HEK293 (cell line): ENCODE measurements around the gene ERBB4.

ENCODE experiments used
- YY1 ChIP-seq: fragments of 450-650 bp; formaldehyde crosslinking; IDR thresholded peaks from 2 replicates; pipeline ENCODE4 v1.5.1; 2018; ENCODE audit warnings: missing biosample characterization, missing genetic modification characterization
- ZBTB1 ChIP-seq: fragments of 450-650 bp; formaldehyde crosslinking; IDR thresholded peaks from 2 replicates; pipeline ENCODE4 v1.5.1; 2016; ENCODE audit warnings: missing biosample characterization, missing genetic modification characterization
- ZFP3 ChIP-seq: fragments of 450-650 bp; formaldehyde crosslinking; IDR thresholded peaks from 2 replicates; pipeline ENCODE4 v1.5.1; 2016; ENCODE audit warnings: low read depth, missing biosample characterization, missing genetic modification characterization
- ZNF292 ChIP-seq: fragments of 450-650 bp; formaldehyde crosslinking; IDR thresholded peaks from 2 replicates; pipeline ENCODE4 v1.5.1; 2016; ENCODE audit warnings: low read depth, missing biosample characterization, missing genetic modification characterization, borderline replicate concordance
- ZNF510 ChIP-seq: fragments of 450-650 bp; formaldehyde crosslinking; IDR thresholded peaks from 2 replicates; pipeline ENCODE4 v1.5.1; 2018; ENCODE audit warnings: mild to moderate bottlenecking, missing genetic modification characterization, missing biosample characterization; ENCODE audit not compliant: insufficient replicate concordance
- ZNF560 ChIP-seq: fragments of 450-650 bp; formaldehyde crosslinking; IDR thresholded peaks from 2 replicates; pipeline ENCODE4 v1.5.1; 2017; ENCODE audit warnings: missing biosample characterization, missing genetic modification characterization, borderline replicate concordance
- ZNF701 ChIP-seq: fragments of 450-650 bp; formaldehyde crosslinking; IDR thresholded peaks from 2 replicates; pipeline ENCODE4 v1.5.1; 2016; ENCODE audit warnings: missing biosample characterization, missing genetic modification characterization
- ZNF792 ChIP-seq: fragments of 450-650 bp; formaldehyde crosslinking; IDR thresholded peaks from 2 replicates; pipeline ENCODE4 v1.5.1; 2016; ENCODE audit warnings: missing biosample characterization, missing genetic modification characterization
- TF ChIP-seq, protein P1 (sequence below): fragments of 450-650 bp; formaldehyde crosslinking; IDR thresholded peaks from 2 replicates; pipeline ENCODE4 v1.5.1; 2016; ENCODE audit warnings: missing biosample characterization, missing genetic modification characterization
- TF ChIP-seq, protein P2 (sequence below): fragments of 450-650 bp; formaldehyde crosslinking; IDR thresholded peaks from 2 replicates; pipeline ENCODE4 v1.5.0; 2017; ENCODE audit warnings: missing biosample characterization, missing genetic modification characterization, borderline replicate concordance
- TF ChIP-seq, protein P3 (sequence below): fragments of 450-650 bp; IDR thresholded peaks from 2 replicates; pipeline ENCODE4 v1.5.1; 2018; ENCODE audit warnings: missing biosample characterization, mild to moderate bottlenecking, missing genetic modification characterization

DNA sequence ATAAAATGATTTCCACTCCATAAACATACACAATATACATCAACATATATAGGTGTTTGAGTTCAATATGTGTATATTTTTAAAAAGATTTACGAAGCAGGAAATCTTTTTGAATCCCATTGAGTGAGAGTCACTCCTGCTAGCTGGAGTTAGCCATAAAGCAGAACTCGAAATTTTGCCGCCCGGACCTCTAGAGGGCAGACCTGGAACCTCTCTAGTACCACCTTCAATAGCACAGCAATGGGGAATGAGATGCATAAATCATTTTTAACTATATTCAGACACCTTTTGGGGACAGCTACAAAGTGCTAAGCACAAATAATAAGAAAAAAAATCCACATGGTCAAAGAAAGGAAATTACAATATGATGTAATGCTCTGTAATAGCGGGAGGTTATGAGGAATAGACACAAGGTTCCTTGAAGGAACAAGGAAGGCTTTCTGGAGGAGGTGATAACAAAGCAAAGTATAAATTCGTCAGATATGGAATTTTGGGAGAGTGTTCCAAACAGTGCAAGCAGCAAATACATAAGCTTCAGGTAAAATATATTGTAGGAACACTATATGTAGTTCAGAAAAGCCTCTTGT lies 533.4 kb downstream of the ERBB4 start:
- TF ChIP-seq ZBTB1: no peak
- TF ChIP-seq ZNF510 (tag by site-specific recombination): no peak
- TF ChIP-seq ZNF701 (tag by site-specific recombination): no peak
- TF ChIP-seq, protein P1, sequence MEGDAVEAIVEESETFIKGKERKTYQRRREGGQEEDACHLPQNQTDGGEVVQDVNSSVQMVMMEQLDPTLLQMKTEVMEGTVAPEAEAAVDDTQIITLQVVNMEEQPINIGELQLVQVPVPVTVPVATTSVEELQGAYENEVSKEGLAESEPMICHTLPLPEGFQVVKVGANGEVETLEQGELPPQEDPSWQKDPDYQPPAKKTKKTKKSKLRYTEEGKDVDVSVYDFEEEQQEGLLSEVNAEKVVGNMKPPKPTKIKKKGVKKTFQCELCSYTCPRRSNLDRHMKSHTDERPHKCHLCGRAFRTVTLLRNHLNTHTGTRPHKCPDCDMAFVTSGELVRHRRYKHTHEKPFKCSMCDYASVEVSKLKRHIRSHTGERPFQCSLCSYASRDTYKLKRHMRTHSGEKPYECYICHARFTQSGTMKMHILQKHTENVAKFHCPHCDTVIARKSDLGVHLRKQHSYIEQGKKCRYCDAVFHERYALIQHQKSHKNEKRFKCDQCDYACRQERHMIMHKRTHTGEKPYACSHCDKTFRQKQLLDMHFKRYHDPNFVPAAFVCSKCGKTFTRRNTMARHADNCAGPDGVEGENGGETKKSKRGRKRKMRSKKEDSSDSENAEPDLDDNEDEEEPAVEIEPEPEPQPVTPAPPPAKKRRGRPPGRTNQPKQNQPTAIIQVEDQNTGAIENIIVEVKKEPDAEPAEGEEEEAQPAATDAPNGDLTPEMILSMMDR (tag by site-specific recombination): no peak
- TF ChIP-seq ZNF560 (tag by site-specific recombination): no peak
- TF ChIP-seq, protein P2, sequence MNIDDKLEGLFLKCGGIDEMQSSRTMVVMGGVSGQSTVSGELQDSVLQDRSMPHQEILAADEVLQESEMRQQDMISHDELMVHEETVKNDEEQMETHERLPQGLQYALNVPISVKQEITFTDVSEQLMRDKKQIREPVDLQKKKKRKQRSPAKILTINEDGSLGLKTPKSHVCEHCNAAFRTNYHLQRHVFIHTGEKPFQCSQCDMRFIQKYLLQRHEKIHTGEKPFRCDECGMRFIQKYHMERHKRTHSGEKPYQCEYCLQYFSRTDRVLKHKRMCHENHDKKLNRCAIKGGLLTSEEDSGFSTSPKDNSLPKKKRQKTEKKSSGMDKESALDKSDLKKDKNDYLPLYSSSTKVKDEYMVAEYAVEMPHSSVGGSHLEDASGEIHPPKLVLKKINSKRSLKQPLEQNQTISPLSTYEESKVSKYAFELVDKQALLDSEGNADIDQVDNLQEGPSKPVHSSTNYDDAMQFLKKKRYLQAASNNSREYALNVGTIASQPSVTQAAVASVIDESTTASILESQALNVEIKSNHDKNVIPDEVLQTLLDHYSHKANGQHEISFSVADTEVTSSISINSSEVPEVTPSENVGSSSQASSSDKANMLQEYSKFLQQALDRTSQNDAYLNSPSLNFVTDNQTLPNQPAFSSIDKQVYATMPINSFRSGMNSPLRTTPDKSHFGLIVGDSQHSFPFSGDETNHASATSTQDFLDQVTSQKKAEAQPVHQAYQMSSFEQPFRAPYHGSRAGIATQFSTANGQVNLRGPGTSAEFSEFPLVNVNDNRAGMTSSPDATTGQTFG (tag by site-specific recombination): no peak
- no peak for TF ChIP-seq ZFP3 (tag by site-specific recombination)
- TF ChIP-seq, protein P3, sequence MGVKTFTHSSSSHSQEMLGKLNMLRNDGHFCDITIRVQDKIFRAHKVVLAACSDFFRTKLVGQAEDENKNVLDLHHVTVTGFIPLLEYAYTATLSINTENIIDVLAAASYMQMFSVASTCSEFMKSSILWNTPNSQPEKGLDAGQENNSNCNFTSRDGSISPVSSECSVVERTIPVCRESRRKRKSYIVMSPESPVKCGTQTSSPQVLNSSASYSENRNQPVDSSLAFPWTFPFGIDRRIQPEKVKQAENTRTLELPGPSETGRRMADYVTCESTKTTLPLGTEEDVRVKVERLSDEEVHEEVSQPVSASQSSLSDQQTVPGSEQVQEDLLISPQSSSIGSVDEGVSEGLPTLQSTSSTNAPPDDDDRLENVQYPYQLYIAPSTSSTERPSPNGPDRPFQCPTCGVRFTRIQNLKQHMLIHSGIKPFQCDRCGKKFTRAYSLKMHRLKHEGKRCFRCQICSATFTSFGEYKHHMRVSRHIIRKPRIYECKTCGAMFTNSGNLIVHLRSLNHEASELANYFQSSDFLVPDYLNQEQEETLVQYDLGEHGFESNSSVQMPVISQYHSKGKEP (tag by site-specific recombination): no peak
- no peak for TF ChIP-seq ZNF292
- TF ChIP-seq YY1 (tag by site-specific recombination): no peak
- TF ChIP-seq ZNF792: no peak
